ENCODE data around the gene QTRT2.

QTRT2 gene

GRCh38 chr3:114126461-114126860, 69.9 kb downstream of the QTRT2 start (continued):
- no peak for TF ChIP-seq TSHZ2 (CRISPR knock-in tag; IDR thresholded peaks at IDR 0.05)
- no peak for TF ChIP-seq OSR1 (CRISPR knock-in tag; IDR thresholded peaks at IDR 0.05)
- no peak for TF ChIP-seq ZC3H10 (CRISPR knock-in tag; IDR thresholded peaks at IDR 0.05)
- TF ChIP-seq ZNF565 (CRISPR knock-in tag; conservative IDR thresholded peaks at IDR 0.05; ENCODE audit: low read depth) = no peak
- no peak for TF ChIP-seq RARB (CRISPR knock-in tag; IDR thresholded peaks at IDR 0.05)
- no peak for TF ChIP-seq ISL1 (CRISPR knock-in tag; IDR thresholded peaks at IDR 0.05)

GRCh38 chr3:114127517-114127916, 71.0 kb downstream of the QTRT2 start:
- ATAC-seq = no peak
- no peak for TF ChIP-seq OSR1 (CRISPR knock-in tag; IDR thresholded peaks at IDR 0.05)
- no peak for TF ChIP-seq CSRNP3 (CRISPR knock-in tag; IDR thresholded peaks at IDR 0.05)
- no peak for TF ChIP-seq PATZ1 (CRISPR knock-in tag; IDR thresholded peaks at IDR 0.05; ENCODE audit: borderline replicate concordance)
- TF ChIP-seq TCF4 (CRISPR knock-in tag; IDR thresholded peaks at IDR 0.05; ENCODE audit: borderline replicate concordance) = no peak
- no peak for TF ChIP-seq POU6F1 (CRISPR knock-in tag; IDR thresholded peaks at IDR 0.05; ENCODE audit: borderline replicate concordance, low read depth)
- TF ChIP-seq ESRRG (CRISPR knock-in tag; IDR thresholded peaks at IDR 0.05) = no peak
- no peak for TF ChIP-seq ISL1 (CRISPR knock-in tag; IDR thresholded peaks at IDR 0.05)
- TF ChIP-seq ZC3H10 (CRISPR knock-in tag; IDR thresholded peaks at IDR 0.05) = no peak
- no peak for TF ChIP-seq ZFP3 (CRISPR knock-in tag; IDR thresholded peaks at IDR 0.05)
- no peak for TF ChIP-seq ZNF8 (CRISPR knock-in tag; IDR thresholded peaks at IDR 0.05)
- no peak for TF ChIP-seq ARNTL (CRISPR knock-in tag; IDR thresholded peaks at IDR 0.05; ENCODE audit: borderline replicate concordance, low read depth)
- no peak for TF ChIP-seq ZNF70 (CRISPR knock-in tag; IDR thresholded peaks at IDR 0.05)
- TF ChIP-seq SNAI2 (CRISPR knock-in tag; IDR thresholded peaks at IDR 0.05) = no peak
- TF ChIP-seq CSDC2 (CRISPR knock-in tag; IDR thresholded peaks at IDR 0.05) = no peak
- no peak for TF ChIP-seq BACH2 (CRISPR knock-in tag; IDR thresholded peaks at IDR 0.05; ENCODE audit: borderline replicate concordance)
- TF ChIP-seq TSHZ2 (CRISPR knock-in tag; IDR thresholded peaks at IDR 0.05) = no peak
- no peak for TF ChIP-seq ZFP30 (CRISPR knock-in tag; IDR thresholded peaks at IDR 0.05)
- TF ChIP-seq PPARA (CRISPR knock-in tag; IDR thresholded peaks at IDR 0.05; ENCODE audit: borderline replicate concordance) = no peak
- no peak for TF ChIP-seq CREB5 (CRISPR knock-in tag; IDR thresholded peaks at IDR 0.05; ENCODE audit: low read depth)
- no peak for TF ChIP-seq TOX (CRISPR knock-in tag; IDR thresholded peaks at IDR 0.05; ENCODE audit: borderline replicate concordance)
